NB4 (cell line): Measurements from ENCODE around the gene VAPB.

Source experiments
- MYC ChIP-seq: IDR thresholded peaks from 2 replicates; pipeline ENCODE4 v1.6.1; 2011; ENCODE audit warnings: low read depth, low read length
- TF ChIP-seq, protein P1 (sequence below): IDR thresholded peaks from one replicate; pipeline ENCODE4 v1.5.1; 2012; ENCODE audit warnings: low read depth, low read length

DNA sequence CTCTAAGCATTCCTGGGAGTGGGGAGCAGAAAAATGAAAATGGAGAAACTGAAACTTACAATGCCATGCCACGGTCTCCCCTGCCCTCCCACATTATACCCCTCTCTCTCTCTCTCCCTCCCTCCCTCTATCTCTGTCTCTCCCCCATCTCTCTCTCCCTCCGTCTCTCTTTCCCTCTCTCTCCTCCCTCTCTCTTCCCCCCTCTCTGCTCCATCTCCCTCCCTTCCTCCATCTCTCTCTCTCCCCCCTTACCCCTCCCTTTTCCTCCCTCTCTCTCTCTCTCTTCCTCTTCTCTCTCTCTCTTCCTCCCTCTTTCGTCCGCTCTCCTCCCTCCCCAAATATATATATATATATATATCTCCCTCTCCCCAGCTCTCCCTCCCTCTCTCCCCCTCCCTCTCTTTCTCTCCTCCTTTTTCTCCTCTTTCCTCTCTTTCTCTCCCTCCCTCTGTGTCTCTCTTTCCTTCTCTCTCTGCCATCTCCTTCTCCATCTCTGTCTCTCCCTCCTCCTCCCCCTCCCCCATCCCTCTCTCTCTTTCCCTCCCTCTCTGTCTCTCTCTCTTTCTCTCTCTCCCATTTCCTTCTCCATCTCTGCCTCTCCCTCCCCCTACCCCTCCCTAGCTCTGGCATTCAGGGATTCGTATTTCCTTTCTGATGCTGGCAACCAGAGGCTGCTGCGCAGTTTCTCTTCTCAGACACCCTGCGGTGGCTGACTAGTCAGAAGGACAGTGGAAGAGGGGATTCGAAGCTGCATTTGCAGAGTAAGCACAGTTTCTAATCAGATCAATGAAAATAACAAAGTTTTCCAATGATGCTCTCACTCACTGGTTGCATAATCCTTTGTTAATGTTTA lies 13.9 kb upstream of the VAPB start:
- no peak for TF ChIP-seq MYC
- TF ChIP-seq, protein P1, sequence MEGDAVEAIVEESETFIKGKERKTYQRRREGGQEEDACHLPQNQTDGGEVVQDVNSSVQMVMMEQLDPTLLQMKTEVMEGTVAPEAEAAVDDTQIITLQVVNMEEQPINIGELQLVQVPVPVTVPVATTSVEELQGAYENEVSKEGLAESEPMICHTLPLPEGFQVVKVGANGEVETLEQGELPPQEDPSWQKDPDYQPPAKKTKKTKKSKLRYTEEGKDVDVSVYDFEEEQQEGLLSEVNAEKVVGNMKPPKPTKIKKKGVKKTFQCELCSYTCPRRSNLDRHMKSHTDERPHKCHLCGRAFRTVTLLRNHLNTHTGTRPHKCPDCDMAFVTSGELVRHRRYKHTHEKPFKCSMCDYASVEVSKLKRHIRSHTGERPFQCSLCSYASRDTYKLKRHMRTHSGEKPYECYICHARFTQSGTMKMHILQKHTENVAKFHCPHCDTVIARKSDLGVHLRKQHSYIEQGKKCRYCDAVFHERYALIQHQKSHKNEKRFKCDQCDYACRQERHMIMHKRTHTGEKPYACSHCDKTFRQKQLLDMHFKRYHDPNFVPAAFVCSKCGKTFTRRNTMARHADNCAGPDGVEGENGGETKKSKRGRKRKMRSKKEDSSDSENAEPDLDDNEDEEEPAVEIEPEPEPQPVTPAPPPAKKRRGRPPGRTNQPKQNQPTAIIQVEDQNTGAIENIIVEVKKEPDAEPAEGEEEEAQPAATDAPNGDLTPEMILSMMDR = no peak
